ENCODE measurements around the gene QRFP. TPM values are rescaled to one million over a fixed set of nuclear protein-coding genes. Genes with fewer than 3 reads are reported as not detected.

The QRFP gene
- total RNA-seq, 1 experiment from 2014 or later = not detected

DNA sequence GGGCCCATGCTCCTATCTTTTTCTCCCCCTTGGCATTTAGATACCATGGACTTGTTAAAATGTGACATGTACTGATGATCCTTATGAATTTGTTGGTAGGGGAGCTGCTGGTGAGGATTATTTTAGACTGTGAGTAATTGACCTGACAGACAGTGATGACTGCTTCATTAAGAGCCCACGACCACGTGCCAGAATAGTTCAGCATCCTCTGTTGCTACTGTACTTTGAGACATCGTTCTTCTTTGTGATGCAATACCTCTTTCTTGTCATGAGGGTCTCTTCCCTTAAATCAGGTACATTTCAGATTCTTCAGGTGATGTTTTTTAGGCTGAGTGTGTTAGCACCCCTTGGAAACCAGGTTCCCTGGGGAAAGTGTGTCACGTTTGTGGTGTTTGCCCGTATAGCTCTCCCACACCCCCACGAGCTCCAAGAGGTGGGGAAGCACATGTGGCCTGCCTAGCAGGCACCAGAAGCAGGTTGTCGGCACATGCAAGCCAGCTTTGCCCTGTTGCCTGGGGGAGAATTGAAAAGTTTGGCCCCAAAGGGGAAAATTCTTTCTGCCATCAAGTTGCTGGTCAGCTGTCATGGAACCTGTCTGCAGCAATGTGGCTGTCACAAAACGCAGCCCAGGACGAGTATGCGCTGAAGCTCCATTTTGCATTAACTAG, 25.1 kb downstream of the QRFP start:
- H3K9ac ChIP-seq (ENCODE audit: low read length) = no peak overlapping the region
- no peaks in the 10 kb centered on the region; the same call in 1 of the 2 replicates for H4K20me1 ChIP-seq (ENCODE audit: insufficient read depth)
- RAD21 ChIA-PET (ENCODE audit: low non-redundant PET in 1 of 2, low total read pairs in 2 of 2, uncharacterized antibody in 2 of 2, unreplicated experiment in 2 of 2) = no interaction called here
- TF ChIP-seq SP1 (IDR thresholded peaks at IDR 0.05; ENCODE audit: low read depth) (no peak), POLR2A (IDR thresholded peaks at IDR 0.05; ENCODE audit: borderline replicate concordance, extremely low read depth, insufficient read depth, insufficient read length) (no peak), RAD21 (IDR thresholded peaks at IDR 0.05; ENCODE audit: low read depth) (no peak), SIN3A (IDR thresholded peaks at IDR 0.05; ENCODE audit: low read depth) (no peak), TCF7L2 (IDR thresholded peaks at IDR 0.05; ENCODE audit: borderline replicate concordance, extremely low read depth, insufficient read depth, insufficient read length) (no peak), EZH2phosphoT487 (IDR thresholded peaks at IDR 0.05; ENCODE audit: borderline replicate concordance) (no peak), FOSL1 (IDR thresholded peaks at IDR 0.05; ENCODE audit: low read depth) (no peak), CEBPB (IDR thresholded peaks at IDR 0.05; ENCODE audit: low read depth) (no peak), JUND (IDR thresholded peaks at IDR 0.05) (no peak), EZH2 (IDR thresholded peaks at IDR 0.05) (no peak), POLR2AphosphoS5 (IDR thresholded peaks at IDR 0.05; ENCODE audit: low read depth, low read length) (no peak), ZFX (IDR thresholded peaks at IDR 0.05) (no peak), YY1 (IDR thresholded peaks at IDR 0.05; ENCODE audit: extremely low read depth, insufficient replicate concordance, low read depth, low read length) (no peak), ZNF274 (IDR thresholded peaks at IDR 0.05; ENCODE audit: low read depth, low read length) (no peak), SRF (IDR thresholded peaks at IDR 0.05; ENCODE audit: low read depth) (no peak), ELF1 (IDR thresholded peaks at IDR 0.05; ENCODE audit: borderline replicate concordance, low read depth) (no peak)
- TF ChIP-seq, protein P1, sequence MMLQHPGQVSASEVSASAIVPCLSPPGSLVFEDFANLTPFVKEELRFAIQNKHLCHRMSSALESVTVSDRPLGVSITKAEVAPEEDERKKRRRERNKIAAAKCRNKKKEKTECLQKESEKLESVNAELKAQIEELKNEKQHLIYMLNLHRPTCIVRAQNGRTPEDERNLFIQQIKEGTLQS (IDR thresholded peaks at IDR 0.05) = no peak
- TF ChIP-seq, protein P2, sequence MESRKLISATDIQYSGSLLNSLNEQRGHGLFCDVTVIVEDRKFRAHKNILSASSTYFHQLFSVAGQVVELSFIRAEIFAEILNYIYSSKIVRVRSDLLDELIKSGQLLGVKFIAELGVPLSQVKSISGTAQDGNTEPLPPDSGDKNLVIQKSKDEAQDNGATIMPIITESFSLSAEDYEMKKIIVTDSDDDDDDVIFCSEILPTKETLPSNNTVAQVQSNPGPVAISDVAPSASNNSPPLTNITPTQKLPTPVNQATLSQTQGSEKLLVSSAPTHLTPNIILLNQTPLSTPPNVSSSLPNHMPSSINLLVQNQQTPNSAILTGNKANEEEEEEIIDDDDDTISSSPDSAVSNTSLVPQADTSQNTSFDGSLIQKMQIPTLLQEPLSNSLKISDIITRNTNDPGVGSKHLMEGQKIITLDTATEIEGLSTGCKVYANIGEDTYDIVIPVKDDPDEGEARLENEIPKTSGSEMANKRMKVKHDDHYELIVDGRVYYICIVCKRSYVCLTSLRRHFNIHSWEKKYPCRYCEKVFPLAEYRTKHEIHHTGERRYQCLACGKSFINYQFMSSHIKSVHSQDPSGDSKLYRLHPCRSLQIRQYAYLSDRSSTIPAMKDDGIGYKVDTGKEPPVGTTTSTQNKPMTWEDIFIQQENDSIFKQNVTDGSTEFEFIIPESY (IDR thresholded peaks at IDR 0.05; ENCODE audit: extremely low read depth, insufficient replicate concordance, low read length) = no peak
- TF ChIP-seq, protein P3, sequence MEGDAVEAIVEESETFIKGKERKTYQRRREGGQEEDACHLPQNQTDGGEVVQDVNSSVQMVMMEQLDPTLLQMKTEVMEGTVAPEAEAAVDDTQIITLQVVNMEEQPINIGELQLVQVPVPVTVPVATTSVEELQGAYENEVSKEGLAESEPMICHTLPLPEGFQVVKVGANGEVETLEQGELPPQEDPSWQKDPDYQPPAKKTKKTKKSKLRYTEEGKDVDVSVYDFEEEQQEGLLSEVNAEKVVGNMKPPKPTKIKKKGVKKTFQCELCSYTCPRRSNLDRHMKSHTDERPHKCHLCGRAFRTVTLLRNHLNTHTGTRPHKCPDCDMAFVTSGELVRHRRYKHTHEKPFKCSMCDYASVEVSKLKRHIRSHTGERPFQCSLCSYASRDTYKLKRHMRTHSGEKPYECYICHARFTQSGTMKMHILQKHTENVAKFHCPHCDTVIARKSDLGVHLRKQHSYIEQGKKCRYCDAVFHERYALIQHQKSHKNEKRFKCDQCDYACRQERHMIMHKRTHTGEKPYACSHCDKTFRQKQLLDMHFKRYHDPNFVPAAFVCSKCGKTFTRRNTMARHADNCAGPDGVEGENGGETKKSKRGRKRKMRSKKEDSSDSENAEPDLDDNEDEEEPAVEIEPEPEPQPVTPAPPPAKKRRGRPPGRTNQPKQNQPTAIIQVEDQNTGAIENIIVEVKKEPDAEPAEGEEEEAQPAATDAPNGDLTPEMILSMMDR (IDR thresholded peaks at IDR 0.05 in 2 of 3, conservative IDR thresholded peaks at IDR 0.05 in 1 of 3; ENCODE audit: borderline replicate concordance in 1 of 3, insufficient read depth in 1 of 3, low read depth in 2 of 3, low read length in 2 of 3) = no peak
- no peaks in the 10 kb centered on the region for H3K9me3 ChIP-seq (ENCODE audit: control insufficient read depth in 1 of 2, insufficient read depth in 1 of 2, low read depth in 1 of 2, low read length in 2 of 2)
- peaks cover 22 to 30% of the 10 kb centered on the region in 2 experiments; a peak in 3 of 4 replicates for H3K36me3 ChIP-seq (ENCODE audit: control insufficient read depth in 1 of 2, insufficient read depth in 2 of 2, low read length in 2 of 2)
- POLR2A ChIA-PET = no interaction called here
- CTCF ChIA-PET = interaction anchor here (3.9 kb wide), 1 partner anchor 127 kb away, joined by 58 read pairs; no protein-coding TSS in a partner anchor
- ATAC-seq (no peak), DNase-seq (ENCODE audit: low read depth, low spot score) (no peak)
- no peaks in the 10 kb centered on the region for H3K9me2 ChIP-seq (ENCODE audit: insufficient read depth)
- no peak overlapping the region for H3K4me3 ChIP-seq (replicated peaks in 1 of 2; ENCODE audit: low read depth in 1 of 2, low read length in 2 of 2)
- peaks cover 24% of the 10 kb centered on the region; the same call in 1 of the 2 replicates for H3K79me2 ChIP-seq (ENCODE audit: insufficient read depth, low read length)
- intact Hi-C loops (cut with micrococcal nuclease) = no loop called here
- no peak overlapping the region for H3K27ac ChIP-seq (ENCODE audit: low read depth, low read length)
- no peaks in the 10 kb centered on the region for H3K4me1 ChIP-seq (ENCODE audit: control insufficient read depth in 1 of 2, insufficient read depth in 2 of 2, low read length in 2 of 2)
- no TSS peak for BruUV-seq (replicated peaks)
- no peak overlapping the region for H2AFZ ChIP-seq (ENCODE audit: low read depth, low read length, poor library complexity, severe bottlenecking)
- H3K4me2 ChIP-seq (ENCODE audit: low read length) = no peak overlapping the region
- H3K27me3 ChIP-seq (ENCODE audit: insufficient read depth, low read length) = no peaks in the 10 kb centered on the region
